Fibroblast of the aortic adventitia (primary cell): Measurements from ENCODE around the gene SLC26A9. TPM values are rescaled to one million over a fixed set of nuclear protein-coding genes. Genes with fewer than 3 reads are reported as not detected.

Source experiments
- DNase-seq: peaks from one replicate; pipeline ENCODE4 v3.0.0-alpha.2; 2010; ENCODE audit warnings: low read depth
- H3K4me3 ChIP-seq: 2 replicates; pipeline ENCODE4 v1.5.1; 2011; ENCODE audit warnings: low read depth, mild to moderate bottlenecking, control low read depth, low read length, moderate library complexity
- total RNA-seq: library from RNA; depleted of rRNA; stranded (reverse); fragments of >200 nt; gene quantifications from 2 replicates; pipeline ENCODE4 v1.2.3, GENCODE V29; 2012; ENCODE audit warnings: low replicate concordance
- TF ChIP-seq, protein P1 (sequence below): IDR thresholded peaks from 2 replicates; pipeline ENCODE4 v1.5.1; 2011; ENCODE audit warnings: mild to moderate bottlenecking, low read length, control low read depth, inconsistent platforms; ENCODE audit not compliant: insufficient read depth

The SLC26A9 gene
- total RNA-seq, 1 donor: not detected

DNA sequence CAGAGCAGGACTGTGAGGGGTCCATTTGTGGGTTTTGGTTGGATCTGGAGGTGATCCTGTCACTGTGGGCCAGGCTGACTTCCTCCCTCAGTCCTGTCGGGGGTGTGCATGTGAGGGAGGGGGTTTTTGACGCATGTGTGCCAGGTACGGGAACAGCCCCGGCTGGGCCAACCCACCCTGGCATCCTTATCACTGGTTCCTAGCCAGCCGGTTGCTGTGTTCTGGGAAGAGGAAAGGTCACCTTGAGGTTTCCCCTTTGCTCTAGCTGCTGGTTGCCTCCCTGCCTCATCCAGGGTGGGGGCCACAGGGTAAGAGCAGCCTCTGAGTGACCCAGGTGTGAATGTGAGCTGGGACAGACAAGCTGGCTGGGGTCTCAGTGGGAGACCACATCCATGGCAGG is 2.5 kb downstream of the SLC26A9 start:
- DNase-seq: no peak
- no peak overlapping the region for H3K4me3 ChIP-seq
- TF ChIP-seq, protein P1, sequence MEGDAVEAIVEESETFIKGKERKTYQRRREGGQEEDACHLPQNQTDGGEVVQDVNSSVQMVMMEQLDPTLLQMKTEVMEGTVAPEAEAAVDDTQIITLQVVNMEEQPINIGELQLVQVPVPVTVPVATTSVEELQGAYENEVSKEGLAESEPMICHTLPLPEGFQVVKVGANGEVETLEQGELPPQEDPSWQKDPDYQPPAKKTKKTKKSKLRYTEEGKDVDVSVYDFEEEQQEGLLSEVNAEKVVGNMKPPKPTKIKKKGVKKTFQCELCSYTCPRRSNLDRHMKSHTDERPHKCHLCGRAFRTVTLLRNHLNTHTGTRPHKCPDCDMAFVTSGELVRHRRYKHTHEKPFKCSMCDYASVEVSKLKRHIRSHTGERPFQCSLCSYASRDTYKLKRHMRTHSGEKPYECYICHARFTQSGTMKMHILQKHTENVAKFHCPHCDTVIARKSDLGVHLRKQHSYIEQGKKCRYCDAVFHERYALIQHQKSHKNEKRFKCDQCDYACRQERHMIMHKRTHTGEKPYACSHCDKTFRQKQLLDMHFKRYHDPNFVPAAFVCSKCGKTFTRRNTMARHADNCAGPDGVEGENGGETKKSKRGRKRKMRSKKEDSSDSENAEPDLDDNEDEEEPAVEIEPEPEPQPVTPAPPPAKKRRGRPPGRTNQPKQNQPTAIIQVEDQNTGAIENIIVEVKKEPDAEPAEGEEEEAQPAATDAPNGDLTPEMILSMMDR: no peak

DNA sequence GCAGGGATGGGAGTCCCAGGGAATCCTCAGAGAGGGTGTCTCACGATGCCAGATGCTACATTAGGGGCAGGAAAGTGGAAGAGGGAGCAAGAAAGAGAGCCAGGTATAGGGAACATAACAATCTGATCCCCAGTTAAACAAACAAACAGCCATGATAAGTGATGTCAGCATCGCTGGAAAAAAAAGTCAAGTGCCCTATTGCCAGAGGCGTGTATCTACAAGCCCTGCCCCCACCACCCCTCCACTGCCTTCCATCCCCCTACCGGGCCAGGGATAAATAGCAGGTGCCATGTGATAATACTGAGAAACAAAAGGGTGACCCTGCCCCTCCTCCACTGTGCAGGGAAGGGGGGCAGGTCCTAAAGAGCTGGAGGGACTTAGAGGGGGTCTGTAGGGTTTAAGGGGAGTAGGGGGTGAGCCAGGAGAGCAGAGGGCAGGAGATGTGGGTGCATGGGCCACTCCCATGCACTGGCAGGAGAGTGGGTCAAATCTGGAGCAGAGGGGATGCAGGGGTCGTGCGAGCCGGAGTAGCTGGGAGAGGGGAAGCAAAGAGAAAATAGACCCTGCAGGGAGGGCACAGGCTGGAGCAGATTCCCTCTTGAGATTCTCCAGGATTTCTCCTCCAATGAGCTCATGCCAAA is 3.4 kb downstream of the SLC26A9 start:
- TF ChIP-seq, protein P1: peak; percentile 4
- DNase-seq: no peak
- no peak overlapping the region for H3K4me3 ChIP-seq

DNA sequence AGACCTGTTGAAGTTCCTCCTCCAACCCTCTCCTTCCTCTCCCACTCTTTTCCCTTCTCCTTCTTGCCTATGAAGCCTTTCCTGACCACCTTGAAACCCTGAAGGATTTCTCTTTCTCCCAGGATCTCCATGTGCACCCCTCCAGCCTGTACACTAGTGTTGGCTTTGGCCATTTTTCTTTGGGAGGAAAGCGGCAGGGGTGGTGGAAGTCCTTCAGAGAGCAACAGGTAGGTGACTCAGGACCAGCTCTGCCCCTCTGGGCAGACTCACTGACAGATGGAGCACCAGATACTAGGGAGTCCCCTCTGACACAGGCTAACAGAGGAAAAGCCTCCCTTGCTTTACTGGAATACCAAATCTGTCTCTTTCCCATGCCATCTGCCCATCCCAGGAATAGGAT is 4.6 kb downstream of the SLC26A9 start:
- DNase-seq: no peak
- H3K4me3 ChIP-seq: no peak overlapping the region
- TF ChIP-seq, protein P1: no peak

DNA sequence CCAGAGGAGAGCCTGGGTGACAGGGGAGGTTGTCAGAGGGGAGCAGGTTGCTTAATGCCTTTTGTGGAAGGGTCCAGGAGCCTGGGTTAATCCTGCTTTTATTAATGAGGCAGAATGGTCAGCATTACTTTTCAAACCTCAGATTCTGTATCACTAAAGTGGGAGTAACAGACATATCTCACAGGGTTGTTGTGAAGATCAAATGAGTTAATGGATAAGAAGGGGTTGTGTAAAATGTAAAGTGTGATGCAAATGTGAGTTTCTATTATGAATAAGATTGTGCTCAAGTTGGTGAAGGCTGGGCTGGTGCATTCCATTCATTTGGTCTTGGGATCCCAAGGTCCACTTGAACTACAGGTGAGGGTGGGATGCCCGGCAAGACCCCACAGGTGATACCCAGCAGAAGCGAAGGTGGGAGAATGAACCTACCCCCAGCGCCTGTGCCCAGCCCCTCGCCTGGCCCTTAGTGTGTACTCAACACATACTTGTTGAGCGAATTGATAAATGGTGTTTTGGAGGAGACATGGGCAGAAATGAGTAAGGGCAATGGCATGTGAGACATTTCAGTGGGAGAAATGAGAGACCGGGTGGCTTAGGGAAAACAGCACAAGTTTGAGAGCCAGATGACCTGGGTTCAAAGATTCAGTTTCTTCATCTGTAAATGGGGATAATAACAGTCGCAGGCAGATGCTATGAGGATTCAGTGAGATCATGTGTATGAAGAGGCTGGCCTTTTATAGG is 6.2 kb downstream of the SLC26A9 start:
- DNase-seq: peak; percentile 63
- H3K4me3 ChIP-seq: no peak overlapping the region
- TF ChIP-seq, protein P1: no peak

DNA sequence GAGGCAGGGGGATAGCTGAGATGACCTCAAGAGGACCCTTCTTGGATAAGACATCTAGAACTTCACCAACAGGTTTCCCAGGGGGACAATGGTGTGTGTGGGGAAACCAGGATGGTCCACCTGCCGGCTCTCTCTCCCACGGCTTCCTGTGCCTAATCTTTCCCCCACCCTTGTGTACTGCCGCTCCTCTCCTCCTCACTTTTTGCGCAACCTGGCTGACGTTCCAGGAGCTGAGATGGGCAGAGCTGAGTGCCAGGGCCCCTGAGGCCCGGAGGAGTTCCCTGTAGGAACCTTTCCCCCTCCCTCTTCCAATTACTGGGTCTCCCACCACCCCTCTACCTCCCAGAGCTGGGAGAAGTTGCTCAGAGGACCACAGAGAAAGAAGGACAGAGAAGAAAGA is 6.9 kb downstream of the SLC26A9 start:
- TF ChIP-seq, protein P1: no peak

DNA sequence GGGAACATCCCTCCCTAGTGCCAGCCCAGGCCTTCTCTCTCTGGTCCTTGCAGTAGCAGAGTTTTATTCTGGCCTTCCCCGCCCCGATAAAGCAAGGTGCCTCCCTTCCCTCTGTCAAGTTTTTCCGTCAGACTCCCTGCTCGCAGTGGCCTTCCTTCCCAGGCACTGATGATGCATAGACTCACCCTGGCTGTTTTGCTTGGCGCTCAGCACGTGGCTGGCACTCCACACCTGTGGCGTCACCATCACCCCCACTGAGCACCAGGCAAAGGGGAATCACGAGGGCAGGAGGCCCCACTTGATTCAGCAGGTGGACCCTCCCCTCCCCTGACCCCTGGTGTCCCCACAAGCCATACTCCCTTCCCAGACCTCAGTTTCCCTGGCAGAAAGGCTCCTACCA is 7.4 kb downstream of the SLC26A9 start:
- TF ChIP-seq, protein P1: no peak
- DNase-seq: no peak
- H3K4me3 ChIP-seq: no peak overlapping the region

More for the DNA sequence above, 6.9 kb downstream of the SLC26A9 start:
- DNase-seq: no peak
- H3K4me3 ChIP-seq: no peak overlapping the region
